ENCODE measurements around the gene SLC4A7. TPM values are rescaled to one million over a fixed set of nuclear protein-coding genes. Genes with fewer than 3 reads are reported as not detected.
"Not testable (repeated sequence)": the region's sequence is repeated elsewhere in the genome, so short reads cannot be mapped to it uniquely, and the experiment has no call there.

SLC4A7 gene
- total and polyA plus RNA-seq, 2 donors (not counting 3 experiments of a cell fraction or from before 2014, with no cell fraction given) = 7.8 to 50.9 TPM

- intact Hi-C loops (cut with micrococcal nuclease); H3K9me1 ChIP-seq (replicated peaks; ENCODE audit: control insufficient read depth, extremely low read depth, insufficient read depth, low read length); H4K20me1 ChIP-seq (replicated peaks; ENCODE audit: control insufficient read depth, extremely low read depth, insufficient read depth, low read length); H3K27ac ChIP-seq (ENCODE audit: insufficient read depth, low read depth, low read length); H3K9me3 ChIP-seq (replicated peaks; ENCODE audit: control insufficient read depth, insufficient read depth, low read length); POLR2A ChIA-PET; BruUV-seq (replicated peaks); H3K4me3 ChIP-seq (replicated peaks in 1 of 3; ENCODE audit: insufficient read depth in 1 of 3, low read depth in 1 of 3, low read length in 3 of 3); H3K4me1 ChIP-seq (ENCODE audit: control insufficient read depth, extremely low read depth, insufficient read depth, low read length); H3K9ac ChIP-seq (replicated peaks; ENCODE audit: extremely low read depth, insufficient read depth, low read length); H2AFZ ChIP-seq (ENCODE audit: low read depth, low read length); H3K4me2 ChIP-seq (ENCODE audit: insufficient read depth, low read length); dilution Hi-C loops (cut with MboI; ENCODE audit: extremely low pct_ligation_motif_present, low sequenced_read_pairs); H3K36me3 ChIP-seq (ENCODE audit: control insufficient read depth in 2 of 2, extremely low read depth in 1 of 2, insufficient read depth in 2 of 2, low read length in 2 of 2); H3K27me3 ChIP-seq (ENCODE audit: control insufficient read depth in 2 of 2, insufficient read depth in 2 of 2, low read length in 2 of 2); FAIRE-seq; DNase-seq (ENCODE audit: low read depth, low spot score): not testable (repeated sequence)
- H3K79me2 ChIP-seq (ENCODE audit: control insufficient read depth, insufficient read depth, low read length) = peaks cover 26% of the 10 kb centered on the region
- CTCF ChIA-PET = interaction anchor here (1.0 to 1.4 kb wide), 2 partner anchors 85 to 239 kb away, joined by 3 to 4 read pairs; no protein-coding TSS in a partner anchor
Observed at GRCh38 chr3:27442995-27443394, 41.2 kb downstream of the SLC4A7 start.

- Histone ChIP-seq H3K36me3 (ENCODE audit: control insufficient read depth in 2 of 2, extremely low read depth in 1 of 2, insufficient read depth in 2 of 2, low read length in 2 of 2) (peaks cover 3 to 14% of the 10 kb centered on the region in 2 experiments), H3K79me2 (ENCODE audit: control insufficient read depth, insufficient read depth, low read length) (peaks cover 20% of the 10 kb centered on the region)
- H3K4me1 ChIP-seq (ENCODE audit: control insufficient read depth, extremely low read depth, insufficient read depth, low read length); FAIRE-seq; intact Hi-C loops (cut with micrococcal nuclease); H3K9ac ChIP-seq (replicated peaks; ENCODE audit: extremely low read depth, insufficient read depth, low read length); POLR2A ChIA-PET; H3K9me3 ChIP-seq (replicated peaks; ENCODE audit: control insufficient read depth, insufficient read depth, low read length); H3K27me3 ChIP-seq (ENCODE audit: control insufficient read depth in 2 of 2, insufficient read depth in 2 of 2, low read length in 2 of 2); DNase-seq (ENCODE audit: low read depth, low spot score); H2AFZ ChIP-seq (ENCODE audit: low read depth, low read length); H3K4me3 ChIP-seq (replicated peaks in 1 of 3; ENCODE audit: insufficient read depth in 1 of 3, low read depth in 1 of 3, low read length in 3 of 3); H3K4me2 ChIP-seq (ENCODE audit: insufficient read depth, low read length); H4K20me1 ChIP-seq (replicated peaks; ENCODE audit: control insufficient read depth, extremely low read depth, insufficient read depth, low read length); dilution Hi-C loops (cut with MboI; ENCODE audit: extremely low pct_ligation_motif_present, low sequenced_read_pairs); H3K9me1 ChIP-seq (replicated peaks; ENCODE audit: control insufficient read depth, extremely low read depth, insufficient read depth, low read length); H3K27ac ChIP-seq (ENCODE audit: insufficient read depth, low read depth, low read length); BruUV-seq (replicated peaks): not testable (repeated sequence)
- CTCF ChIA-PET = interaction anchor here (1.2 to 1.4 kb wide), 2 partner anchors 11 to 14 kb away, joined by 3 to 4 read pairs; no protein-coding TSS in a partner anchor
Observed at GRCh38 chr3:27438352-27438751, 45.8 kb downstream of the SLC4A7 start.

Data from endothelial cell of umbilical vein (primary cell).